K562 (cell line): ENCODE measurements around the gene EYA2. TPM values are rescaled to one million over a fixed set of nuclear protein-coding genes. Genes with fewer than 3 reads are reported as not detected.

Source experiments
- ATAC-seq: fragments of 200-7000 bp; cut with Tn5 transposase; 3 replicates; pipeline ENCODE4 v1.9.1; 2020; ENCODE audit warnings: moderate library complexity
- BruUV-seq: library from RNA; stranded (reverse); fragments of 400-500 nt; replicated peaks from 2 replicates; lab custom pipeline; 2021; lab: Mats Ljungman, UMichigan
- CTCF ChIA-PET: fragments of 300-600 bp; formaldehyde crosslinking; extraction: SDS; loops from one replicate; lab custom pipeline; 2021; ENCODE audit warnings: low intra/inter-chr PET ratio; lab: Yijun Ruan, JAX
- POLR2A ChIA-PET: fragments of 300-600, 350-650 bp; sonication (Branson Sonifier 250); formaldehyde crosslinking; extraction: SDS; loops from one replicate; lab custom pipeline; 2021; ENCODE audit warnings: antibody characterized with exemption, inconsistent platforms; lab: Yijun Ruan, JAX
- DNase-seq, 4 experiments: peaks; one replicate each; pipeline versions ENCODE4 v3.0.0 to v3.0.0-alpha.2; 2011 to 2018; ENCODE audit warnings: low spot score in 3 of 4, mixed read lengths in 3 of 4; ENCODE audit errors: extremely low read depth in 1 of 4
- FAIRE-seq: peaks from 2 replicates; lab custom pipeline; 2011; peaks lifted over from hg19 to GRCh38; lab: Jason Lieb, UNC
- H2AFZ ChIP-seq: 2 replicates; pipeline ENCODE4 v1.6.0; 2011; ENCODE audit warnings: low read depth, low read length, control low read depth, inconsistent platforms
- H3K27ac ChIP-seq: fragments of 200-600 bp; 3 replicates; pipeline ENCODE4 v1.8.0; 2011; ENCODE audit warnings: low read depth, mild to moderate bottlenecking, control low read depth, inconsistent platforms, low read length, moderate library complexity, mixed read lengths; ENCODE audit errors: extremely low read depth
- H3K27me3 ChIP-seq, 2 experiments: fragments of 300-600 bp in 1 of 2; 2 replicates in 1 of 2; 3 replicates in 1 of 2; pipeline versions ENCODE4 v1.6.0 to v1.8.0; 2011; ENCODE audit warnings: inconsistent platforms in 2 of 2, low read length in 2 of 2, mild to moderate bottlenecking in 1 of 2, mixed read lengths in 1 of 2, moderate library complexity in 1 of 2; ENCODE audit not compliant: control insufficient read depth in 2 of 2, insufficient read depth in 2 of 2
- H3K36me3 ChIP-seq: fragments of 300-600 bp; 3 replicates; pipeline ENCODE4 v1.8.0; 2011; ENCODE audit warnings: mild to moderate bottlenecking, low read length, inconsistent platforms; ENCODE audit not compliant: control insufficient read depth, insufficient read depth
- H3K4me1 ChIP-seq, 2 experiments: fragments of 200-600 bp in 1 of 2; replicated peaks in 1 of 2; 2 replicates in 1 of 2; 3 replicates in 1 of 2; pipeline versions ENCODE4 v1.5.1 to v1.8.0; 2011; ENCODE audit warnings: inconsistent platforms in 2 of 2, low read length in 2 of 2, mild to moderate bottlenecking in 1 of 2, mixed read lengths in 1 of 2, moderate library complexity in 1 of 2; ENCODE audit not compliant: control insufficient read depth in 2 of 2, insufficient read depth in 2 of 2
- H3K4me2 ChIP-seq: 2 replicates; pipeline ENCODE4 v1.6.1; 2011; ENCODE audit warnings: low read length, control low read depth, inconsistent platforms, mixed read lengths; ENCODE audit not compliant: insufficient read depth
- H3K4me3 ChIP-seq: fragments of 200-600 bp; sonication (generic), shearing (Covaris generic); 2 replicates; pipeline ENCODE4 v1.5.1; 2016; ENCODE audit warnings: control low read depth, inconsistent platforms
- H3K79me2 ChIP-seq: fragments of 200-600 bp; 3 replicates; pipeline ENCODE4 v1.8.0; 2011; ENCODE audit warnings: low read length, inconsistent platforms; ENCODE audit not compliant: control insufficient read depth, insufficient read depth
- H3K9ac ChIP-seq, 2 experiments: 2 replicates each; pipeline versions ENCODE4 v1.6.0 to v1.6.1; 2011; ENCODE audit warnings: low read depth in 2 of 2, low read length in 2 of 2, control low read depth in 1 of 2, inconsistent platforms in 1 of 2, mild to moderate bottlenecking in 1 of 2, mixed read lengths in 1 of 2; ENCODE audit not compliant: insufficient read depth in 1 of 2
- H3K9me1 ChIP-seq: one replicate; pipeline ENCODE4 v1.6.0; 2011; ENCODE audit warnings: inconsistent platforms, mild to moderate bottlenecking, low read length, moderate library complexity; ENCODE audit not compliant: control insufficient read depth, insufficient read depth
- H3K9me3 ChIP-seq: replicated peaks from 2 replicates; pipeline ENCODE4 v1.5.1; 2011; ENCODE audit warnings: low read depth, low read length, inconsistent platforms; ENCODE audit not compliant: control insufficient read depth, insufficient read depth
- H4K20me1 ChIP-seq: replicated peaks from 2 replicates; pipeline ENCODE4 v1.6.1; 2011; ENCODE audit warnings: low read length, inconsistent platforms, mixed read lengths; ENCODE audit not compliant: control insufficient read depth, insufficient read depth
- ATF6 ChIP-seq: sonication (generic); formaldehyde crosslinking; IDR thresholded peaks from 2 replicates; pipeline ENCODE4 v1.4.0; 2020; ENCODE audit warnings: mild to moderate bottlenecking, missing genetic modification reagents
- BRF2 ChIP-seq: IDR thresholded peaks from 3 replicates; pipeline ENCODE4 v1.6.1; 2011; ENCODE audit warnings: borderline replicate concordance, mild to moderate bottlenecking; ENCODE audit not compliant: insufficient read length, insufficient read depth
- LCOR ChIP-seq: sonication (generic); formaldehyde crosslinking; IDR thresholded peaks from 2 replicates; pipeline ENCODE4 v1.8.0; 2022; ENCODE audit warnings: mild to moderate bottlenecking, missing genetic modification reagents
- TSHZ1 ChIP-seq: fragments of 250-450 bp; sonication (Bioruptor Pico); IDR thresholded peaks from 2 replicates; pipeline ENCODE4 v1.4.0; 2020; ENCODE audit warnings: mild to moderate bottlenecking, moderate library complexity
- ZHX1 ChIP-seq: fragments of 150-350 bp; conservative IDR thresholded peaks from 2 replicates; pipeline ENCODE4 v1.6.1; 2014; ENCODE audit warnings: low read length
- ZNF197 ChIP-seq: fragments of 200-800 bp; sonication (Bioruptor generic); IDR thresholded peaks from 2 replicates; pipeline ENCODE4 v1.6.1; 2016; ENCODE audit warnings: low read depth, missing genetic modification characterization, missing compliant biosample characterization
- ZNF551 ChIP-seq: fragments of 250-450 bp; sonication (Bioruptor Pico); IDR thresholded peaks from 2 replicates; pipeline ENCODE4 v1.5.0; 2021; ENCODE audit warnings: mild to moderate bottlenecking, moderate library complexity
- WGBS: fragments of 100-300 bp; shearing (Covaris generic); methylation state at CpG from one replicate; pipeline ENCODE4 v1.1.6; 2016; ENCODE audit warnings: low coverage, mixed read lengths; ENCODE audit not compliant: insufficient coverage; ENCODE audit errors: missing lambda C conversion rate; 5-methylcytosine and 5-hydroxymethylcytosine counted together
- in situ Hi-C: fragments of 300-500 bp; cut with MboI; formaldehyde crosslinking; loops from 4 replicates; pipeline ENCODE4 v1.15.0; 2018; ENCODE audit warnings: inconsistent platforms, mixed read lengths
- intact Hi-C: fragments of 100-400 bp; cut with micrococcal nuclease; formaldehyde crosslinking; loops from 2 replicates; pipeline ENCODE4 v1.14.2; 2022
- polyA plus RNA-seq, 8 experiments: library from polyadenylated mRNA; depleted of rRNA in 4 of 8; stranded (reverse) in 5 of 8; unstranded in 3 of 8; fragments of >200 nt; fragmentation: Nextera tagmentation in 2 of 8; fragmentation: Illumina TruSeq in 1 of 8; extraction: Ambion mirVana in 2 of 8; extraction: Trizol in 1 of 8; gene quantifications; 2 replicates each; pipeline versions ENCODE4 v1.2.1 to v1.2.3, GENCODE V29; 2011 to 2014; ENCODE audit warnings: inconsistent platforms in 1 of 8, missing spikeins in 1 of 8
- total RNA-seq, 7 experiments: library from RNA; depleted of rRNA in 6 of 7; stranded (reverse); fragments of >200 nt in 6 of 7; fragmentation: Illumina TruSeq in 2 of 7; extraction: Trizol in 2 of 7; gene quantifications; 2 replicates each; pipeline versions ENCODE4 v1.2.1 to v1.2.3, GENCODE V29; 2011 to 2021; ENCODE audit warnings: low replicate concordance in 1 of 7

Gene EYA2
- total and polyA plus RNA-seq, 9 of the 15 experiments (the other 6 are each of a cell fraction or from before 2014, with no cell fraction given), result 0.03 TPM; not detected in 8

GRCh38 chr20:46933150-46933549, 38.5 kb downstream of the EYA2 start:
- Histone ChIP-seq H3K36me3 (no peaks in the 10 kb centered on the region), H3K4me2 (no peak overlapping the region), H4K20me1 (peaks cover 4% of the 10 kb centered on the region; the same call in 1 of the 2 replicates), H3K4me1 (no peaks in the 10 kb centered on the region), H3K9me1 (no peaks in the 10 kb centered on the region), H3K4me3 (no peak overlapping the region), H2AFZ (no peak overlapping the region), H3K27ac (no peak overlapping the region), H3K79me2 (no peaks in the 10 kb centered on the region), H3K9ac (no peak overlapping the region), H3K27me3 (peaks cover 11 to 14% of the 10 kb centered on the region in 2 experiments; a peak in 3 of 5 replicates), H3K9me3 (no peaks in the 10 kb centered on the region)
- ATAC-seq, result no peak
- no peak for TF ChIP-seq ATF6
- TF ChIP-seq ZNF197, result no peak
- no peak for TF ChIP-seq ZNF551 (CRISPR knock-in tag)
- no peak for TF ChIP-seq TSHZ1
- no peak for TF ChIP-seq LCOR (CRISPR knock-in tag)
- TF ChIP-seq ZHX1, result no peak
- no peak for TF ChIP-seq BRF2
- 0% methylated on average over 5 of the region's 5 CpGs for WGBS
- POLR2A ChIA-PET, result no interaction called here
- FAIRE-seq, result no peak
- in situ Hi-C loops (no loop called here), intact Hi-C loops (no loop called here)
- CTCF ChIA-PET, result no interaction called here
- DNase-seq, result no peak
- no TSS peak for BruUV-seq
